ENCODE results near the gene COQ10A. TPM values are rescaled to one million over a fixed set of nuclear protein-coding genes. Genes with fewer than 3 reads are reported as not detected.

The COQ10A gene
- total RNA-seq, 1 donor from 2014 or later = 26.4 TPM

DNA sequence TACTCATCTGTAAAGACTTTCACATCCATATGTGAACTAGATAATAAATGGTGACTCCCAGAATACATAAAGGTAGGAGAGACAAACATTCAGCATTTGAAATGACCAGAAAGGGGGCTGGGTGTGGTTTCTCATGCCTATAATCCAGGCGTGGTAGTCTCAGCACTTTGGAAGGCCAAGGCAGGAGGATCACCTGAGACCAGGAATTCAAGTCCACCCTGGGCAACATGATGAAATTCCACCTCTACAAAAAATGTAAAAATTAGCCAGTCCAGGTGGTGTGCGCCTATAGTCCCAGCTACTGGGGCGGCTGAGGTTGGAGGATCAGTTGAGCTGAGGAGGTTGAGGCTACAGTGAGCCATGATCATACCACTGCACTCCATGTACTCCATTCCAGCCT lies 37.5 kb downstream of the COQ10A start:
- no peak for DNase-seq (ENCODE audit: extremely low spot score, unreplicated experiment)
- TF ChIP-seq, protein P1, sequence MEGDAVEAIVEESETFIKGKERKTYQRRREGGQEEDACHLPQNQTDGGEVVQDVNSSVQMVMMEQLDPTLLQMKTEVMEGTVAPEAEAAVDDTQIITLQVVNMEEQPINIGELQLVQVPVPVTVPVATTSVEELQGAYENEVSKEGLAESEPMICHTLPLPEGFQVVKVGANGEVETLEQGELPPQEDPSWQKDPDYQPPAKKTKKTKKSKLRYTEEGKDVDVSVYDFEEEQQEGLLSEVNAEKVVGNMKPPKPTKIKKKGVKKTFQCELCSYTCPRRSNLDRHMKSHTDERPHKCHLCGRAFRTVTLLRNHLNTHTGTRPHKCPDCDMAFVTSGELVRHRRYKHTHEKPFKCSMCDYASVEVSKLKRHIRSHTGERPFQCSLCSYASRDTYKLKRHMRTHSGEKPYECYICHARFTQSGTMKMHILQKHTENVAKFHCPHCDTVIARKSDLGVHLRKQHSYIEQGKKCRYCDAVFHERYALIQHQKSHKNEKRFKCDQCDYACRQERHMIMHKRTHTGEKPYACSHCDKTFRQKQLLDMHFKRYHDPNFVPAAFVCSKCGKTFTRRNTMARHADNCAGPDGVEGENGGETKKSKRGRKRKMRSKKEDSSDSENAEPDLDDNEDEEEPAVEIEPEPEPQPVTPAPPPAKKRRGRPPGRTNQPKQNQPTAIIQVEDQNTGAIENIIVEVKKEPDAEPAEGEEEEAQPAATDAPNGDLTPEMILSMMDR (conservative IDR thresholded peaks at IDR 0.05) = no peak
- H3K36me3 Mint-ChIP-seq = peaks cover 14% of the 10 kb centered on the region
- H3K27me3 Mint-ChIP-seq = no peaks in the 10 kb centered on the region
- H3K27ac Mint-ChIP-seq = no peak overlapping the region
- peaks cover 17% of the 10 kb centered on the region for H3K4me1 Mint-ChIP-seq (ENCODE audit: unreplicated experiment)
- H3K9me3 Mint-ChIP-seq = no peaks in the 10 kb centered on the region
- no peak overlapping the region for H3K4me3 Mint-ChIP-seq

DNA sequence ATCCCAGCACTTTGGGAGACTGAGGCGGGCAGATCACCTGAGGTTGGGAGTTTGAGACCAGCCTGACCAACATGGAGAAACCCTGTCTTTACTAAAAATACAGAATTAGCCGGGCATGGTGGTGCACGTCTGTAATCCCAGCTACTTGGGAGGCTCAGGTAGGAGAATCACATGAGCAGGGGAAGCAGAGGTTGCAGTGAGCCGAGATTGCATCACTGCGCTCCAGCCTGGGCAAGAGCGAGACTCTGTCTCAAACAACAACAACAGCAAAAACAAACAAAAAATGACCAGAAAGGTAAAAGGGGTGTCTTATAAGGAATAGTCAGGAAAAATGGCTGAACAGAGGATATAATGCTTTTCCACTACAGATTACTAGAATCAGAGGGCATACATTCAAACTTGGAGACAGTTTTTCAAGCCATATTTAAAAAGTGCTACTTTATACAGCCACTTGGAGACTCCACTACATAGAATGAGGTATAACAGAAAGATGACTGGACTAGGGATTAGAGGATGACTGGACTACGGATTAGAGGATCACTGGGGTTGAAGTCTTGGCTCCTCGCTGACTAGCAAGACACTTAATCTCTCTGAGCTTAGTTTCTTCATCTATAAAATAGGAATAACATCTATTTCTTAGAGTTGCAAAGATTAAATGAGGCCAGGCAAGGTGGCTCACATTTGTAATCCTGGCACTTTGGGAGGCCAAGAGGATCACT lies 38.3 kb downstream of the COQ10A start:
- Mint-ChIP-seq H3K36me3 (peaks cover 18% of the 10 kb centered on the region), H3K4me1 (ENCODE audit: unreplicated experiment) (peaks cover 17% of the 10 kb centered on the region)

DNA sequence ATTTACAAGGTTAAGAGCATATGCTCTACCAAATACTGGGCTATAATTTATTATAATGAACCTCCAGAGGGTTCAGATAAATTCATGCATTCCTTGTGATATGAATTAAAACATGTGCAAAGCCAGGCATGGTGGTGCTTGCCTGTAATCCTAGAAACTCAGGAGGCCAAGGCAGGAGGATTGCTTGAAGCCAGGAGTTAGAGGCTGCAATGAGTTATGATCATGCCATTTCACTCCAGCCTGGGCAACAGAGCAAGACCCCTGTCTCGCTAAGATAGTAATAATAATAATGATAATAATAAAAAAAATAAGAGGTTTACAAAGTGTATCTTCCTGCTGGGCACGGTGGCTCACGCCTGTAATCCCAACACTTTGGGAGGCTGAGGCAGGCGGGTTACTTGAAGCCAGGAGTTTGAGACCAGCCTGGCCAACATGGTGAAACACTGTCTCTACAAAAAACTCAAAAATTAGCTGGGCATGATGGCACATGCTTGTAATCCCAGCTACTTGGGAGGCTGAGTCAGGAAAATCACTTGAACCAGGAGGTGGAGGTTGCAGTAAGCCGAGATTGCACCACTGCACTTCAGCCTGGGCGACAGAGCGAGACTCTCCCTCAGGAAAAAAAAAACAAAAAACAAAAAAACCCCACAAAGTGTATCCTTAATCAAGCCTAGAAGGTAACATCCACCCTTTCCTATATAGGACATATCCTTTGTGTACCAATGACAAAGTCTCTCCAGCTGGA lies 40.7 kb downstream of the COQ10A start:
- DNase-seq (ENCODE audit: extremely low spot score, unreplicated experiment) = no peak
- no peaks in the 10 kb centered on the region for H3K27me3 Mint-ChIP-seq
- H3K36me3 Mint-ChIP-seq = peaks cover 16% of the 10 kb centered on the region
- no peak overlapping the region for H3K4me3 Mint-ChIP-seq
- H3K9me3 Mint-ChIP-seq = no peaks in the 10 kb centered on the region
- TF ChIP-seq, protein P1 (conservative IDR thresholded peaks at IDR 0.05) = no peak
- no peak overlapping the region for H3K27ac Mint-ChIP-seq
- peaks cover under 1% of the 10 kb centered on the region for H3K4me1 Mint-ChIP-seq (ENCODE audit: unreplicated experiment)

More for the DNA sequence above, 38.3 kb downstream of the COQ10A start:
- H3K4me3 Mint-ChIP-seq = no peak overlapping the region
- TF ChIP-seq, protein P1 (conservative IDR thresholded peaks at IDR 0.05) = no peak
- no peak overlapping the region for H3K27ac Mint-ChIP-seq
- DNase-seq (ENCODE audit: extremely low spot score, unreplicated experiment) = no peak
- no peaks in the 10 kb centered on the region for H3K9me3 Mint-ChIP-seq
- no peaks in the 10 kb centered on the region for H3K27me3 Mint-ChIP-seq

DNA sequence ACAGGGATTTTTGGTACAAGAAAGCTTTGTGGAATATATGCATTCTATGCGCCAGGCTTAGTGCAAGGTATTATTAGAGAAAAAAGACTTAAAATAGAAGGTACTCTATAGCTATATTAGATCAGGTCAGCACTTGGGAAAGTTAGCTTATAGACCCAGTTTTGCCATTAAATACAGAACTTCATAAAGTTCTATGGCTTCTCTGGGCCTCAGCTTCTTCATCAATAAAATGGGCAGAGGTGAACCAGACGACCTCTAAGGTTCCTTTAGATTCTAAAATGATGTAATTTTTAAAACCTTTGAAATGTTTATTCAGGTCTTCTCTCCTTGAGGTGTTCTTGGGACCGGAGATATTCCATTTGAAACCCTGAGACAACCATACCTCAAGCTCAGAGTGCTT lies 42.0 kb downstream of the COQ10A start:
- H3K27ac Mint-ChIP-seq = no peak overlapping the region
- no peaks in the 10 kb centered on the region for H3K9me3 Mint-ChIP-seq

DNA sequence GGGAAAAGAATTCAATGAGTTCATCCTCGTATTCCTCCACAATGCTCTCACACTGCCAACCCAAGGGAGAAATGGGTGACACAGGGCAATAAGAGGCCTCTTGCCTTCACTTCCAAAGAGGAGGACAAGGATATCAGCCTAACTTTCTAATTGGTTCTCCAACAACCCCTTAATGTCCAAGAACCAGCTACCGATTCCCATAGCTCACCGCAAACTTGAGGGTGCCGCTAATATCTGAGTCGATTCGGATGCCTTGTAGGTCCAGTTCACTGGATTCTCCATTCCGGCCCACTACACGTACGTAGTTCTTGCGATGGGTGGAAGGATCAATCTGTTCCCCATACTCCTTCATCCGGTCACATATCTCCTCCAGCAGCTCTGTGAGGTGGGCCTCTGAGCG lies 44.3 kb downstream of the COQ10A start:
- peaks cover 16% of the 10 kb centered on the region for H3K36me3 Mint-ChIP-seq
- H3K27ac Mint-ChIP-seq = no peak overlapping the region
- no peak overlapping the region for H3K4me3 Mint-ChIP-seq
- no peaks in the 10 kb centered on the region for H3K9me3 Mint-ChIP-seq
- DNase-seq (ENCODE audit: extremely low spot score, unreplicated experiment) = no peak
- TF ChIP-seq, protein P1 (conservative IDR thresholded peaks at IDR 0.05) = no peak
- H3K4me1 Mint-ChIP-seq (ENCODE audit: unreplicated experiment) = peaks cover 5% of the 10 kb centered on the region
- no peaks in the 10 kb centered on the region for H3K27me3 Mint-ChIP-seq

More for the DNA sequence above, 42.0 kb downstream of the COQ10A start:
- Mint-ChIP-seq H3K4me3 (no peak overlapping the region), H3K36me3 (peaks cover 15% of the 10 kb centered on the region), H3K4me1 (ENCODE audit: unreplicated experiment) (no peaks in the 10 kb centered on the region), H3K27me3 (no peaks in the 10 kb centered on the region)
- DNase-seq (ENCODE audit: extremely low spot score, unreplicated experiment) = no peak
- TF ChIP-seq, protein P1 (conservative IDR thresholded peaks at IDR 0.05) = no peak
